ENCODE results near the gene PLD6. TPM values are rescaled to one million over a fixed set of nuclear protein-coding genes. Genes with fewer than 3 reads are reported as not detected.

PLD6 gene
- total RNA-seq, 1 experiment from 2014 or later = 15.5 TPM

GRCh38 chr17:17173921-17174320 lies 32.2 kb downstream of the PLD6 start:
- no peaks in the 10 kb centered on the region for H3K9me3 ChIP-seq (ENCODE audit: low read depth, low read length, poor library complexity, severe bottlenecking)
- intact Hi-C loops (cut with micrococcal nuclease; ENCODE audit: unreplicated experiment) = no loop called here
- H3K4me3 ChIP-seq (ENCODE audit: low read depth, low read length, poor library complexity, severe bottlenecking) = no peak overlapping the region
- POLR2A ChIA-PET (ENCODE audit: low non-redundant PET) = no interaction called here
- TF ChIP-seq, protein P1, sequence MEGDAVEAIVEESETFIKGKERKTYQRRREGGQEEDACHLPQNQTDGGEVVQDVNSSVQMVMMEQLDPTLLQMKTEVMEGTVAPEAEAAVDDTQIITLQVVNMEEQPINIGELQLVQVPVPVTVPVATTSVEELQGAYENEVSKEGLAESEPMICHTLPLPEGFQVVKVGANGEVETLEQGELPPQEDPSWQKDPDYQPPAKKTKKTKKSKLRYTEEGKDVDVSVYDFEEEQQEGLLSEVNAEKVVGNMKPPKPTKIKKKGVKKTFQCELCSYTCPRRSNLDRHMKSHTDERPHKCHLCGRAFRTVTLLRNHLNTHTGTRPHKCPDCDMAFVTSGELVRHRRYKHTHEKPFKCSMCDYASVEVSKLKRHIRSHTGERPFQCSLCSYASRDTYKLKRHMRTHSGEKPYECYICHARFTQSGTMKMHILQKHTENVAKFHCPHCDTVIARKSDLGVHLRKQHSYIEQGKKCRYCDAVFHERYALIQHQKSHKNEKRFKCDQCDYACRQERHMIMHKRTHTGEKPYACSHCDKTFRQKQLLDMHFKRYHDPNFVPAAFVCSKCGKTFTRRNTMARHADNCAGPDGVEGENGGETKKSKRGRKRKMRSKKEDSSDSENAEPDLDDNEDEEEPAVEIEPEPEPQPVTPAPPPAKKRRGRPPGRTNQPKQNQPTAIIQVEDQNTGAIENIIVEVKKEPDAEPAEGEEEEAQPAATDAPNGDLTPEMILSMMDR (conservative IDR thresholded peaks at IDR 0.05; ENCODE audit: low read depth, low read length) = no peak
- TF ChIP-seq EZH2 (IDR thresholded peaks at IDR 0.05; ENCODE audit: borderline replicate concordance, low read depth, low read length, poor library complexity, severe bottlenecking) = no peak
- H3K27ac ChIP-seq (ENCODE audit: low read depth, low read length, poor library complexity, severe bottlenecking) = no peak overlapping the region
- no peak for DNase-seq (ENCODE audit: low spot score)
- CTCF ChIA-PET = no interaction called here
- no peaks in the 10 kb centered on the region for H3K4me1 ChIP-seq (ENCODE audit: insufficient read depth, low read length, poor library complexity, severe bottlenecking)
- no TSS peak for BruUV-seq (replicated peaks)
- no peaks in the 10 kb centered on the region for H3K27me3 ChIP-seq (replicated peaks; ENCODE audit: insufficient read depth, low read depth, low read length, poor library complexity)
- H3K36me3 ChIP-seq (ENCODE audit: insufficient read depth, low read length, poor library complexity, severe bottlenecking) = peaks cover 68% of the 10 kb centered on the region

- Histone ChIP-seq H3K27me3 (replicated peaks; ENCODE audit: insufficient read depth, low read depth, low read length, poor library complexity) (no peaks in the 10 kb centered on the region), H3K4me3 (ENCODE audit: low read depth, low read length, poor library complexity, severe bottlenecking) (no peak overlapping the region), H3K36me3 (ENCODE audit: insufficient read depth, low read length, poor library complexity, severe bottlenecking) (peaks cover 59% of the 10 kb centered on the region), H3K9me3 (ENCODE audit: low read depth, low read length, poor library complexity, severe bottlenecking) (no peaks in the 10 kb centered on the region), H3K27ac (ENCODE audit: low read depth, low read length, poor library complexity, severe bottlenecking) (no peak overlapping the region), H3K4me1 (ENCODE audit: insufficient read depth, low read length, poor library complexity, severe bottlenecking) (no peaks in the 10 kb centered on the region)
- DNase-seq (ENCODE audit: low spot score) = no peak
- intact Hi-C loops (cut with micrococcal nuclease; ENCODE audit: unreplicated experiment) = no loop called here
- BruUV-seq (replicated peaks) = no TSS peak
- TF ChIP-seq EZH2 (IDR thresholded peaks at IDR 0.05; ENCODE audit: borderline replicate concordance, low read depth, low read length, poor library complexity, severe bottlenecking) = no peak
- TF ChIP-seq, protein P1 (conservative IDR thresholded peaks at IDR 0.05; ENCODE audit: low read depth, low read length) = no peak
- ChIA-PET POLR2A (ENCODE audit: low non-redundant PET) (no interaction called here), CTCF (no interaction called here)
Measured at GRCh38 chr17:17172990-17173389, 33.1 kb downstream of the PLD6 start.

DNA sequence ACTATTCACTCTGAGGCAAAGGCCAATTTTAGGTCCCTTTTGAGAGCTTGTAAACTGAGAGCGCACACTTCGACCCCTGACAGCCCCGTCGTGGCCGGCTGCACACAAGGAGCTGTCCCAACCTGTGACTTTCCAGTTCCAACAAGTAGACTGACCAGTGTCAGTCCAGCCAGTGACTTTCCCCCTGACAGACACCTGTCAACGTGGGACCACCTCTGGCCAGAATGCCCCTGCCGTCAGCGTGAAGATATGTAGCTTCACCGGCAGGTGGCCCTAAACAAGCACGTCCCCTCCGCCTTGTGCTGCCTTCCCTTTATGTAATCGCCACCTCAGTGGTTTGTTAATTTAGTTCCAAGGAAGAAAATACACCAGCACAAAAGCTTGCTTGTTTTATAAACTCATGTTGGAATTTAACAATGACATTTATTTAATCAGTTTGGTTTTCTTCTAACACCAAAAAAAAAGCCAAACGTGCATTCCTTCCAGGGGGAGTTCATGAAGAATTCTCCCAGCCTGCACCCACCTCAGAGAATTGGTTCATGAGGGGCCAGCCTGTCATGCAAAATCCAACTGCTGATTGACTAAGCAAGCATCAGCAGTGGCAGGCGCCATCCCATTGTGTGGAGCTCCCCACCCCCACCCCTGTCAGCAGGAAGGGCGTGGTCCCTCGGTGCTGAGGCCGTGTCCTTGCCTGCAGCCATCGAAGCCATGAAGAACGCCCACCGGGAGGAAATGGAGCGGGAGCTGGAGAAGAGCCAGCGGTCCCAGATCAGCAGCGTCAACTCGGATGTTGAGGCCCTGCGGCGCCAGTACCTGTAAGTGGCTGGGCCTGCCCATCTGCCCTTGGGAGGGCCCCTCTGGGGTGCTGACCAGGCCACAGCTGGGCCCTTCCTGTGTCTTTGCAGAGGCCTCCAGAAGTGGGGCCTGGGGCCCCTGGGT lies 33.9 kb downstream of the PLD6 start:
- no peak overlapping the region for H3K4me3 ChIP-seq (ENCODE audit: low read depth, low read length, poor library complexity, severe bottlenecking)
- no peak for DNase-seq (ENCODE audit: low spot score)
- POLR2A ChIA-PET (ENCODE audit: low non-redundant PET) = no interaction called here
- no peak overlapping the region for H3K27ac ChIP-seq (ENCODE audit: low read depth, low read length, poor library complexity, severe bottlenecking)
- BruUV-seq (replicated peaks) = no TSS peak
- no peak for TF ChIP-seq EZH2 (IDR thresholded peaks at IDR 0.05; ENCODE audit: borderline replicate concordance, low read depth, low read length, poor library complexity, severe bottlenecking)
- TF ChIP-seq, protein P1 (conservative IDR thresholded peaks at IDR 0.05; ENCODE audit: low read depth, low read length) = no peak
- CTCF ChIA-PET = no interaction called here
- H3K36me3 ChIP-seq (ENCODE audit: insufficient read depth, low read length, poor library complexity, severe bottlenecking) = peaks cover 57% of the 10 kb centered on the region
- H3K9me3 ChIP-seq (ENCODE audit: low read depth, low read length, poor library complexity, severe bottlenecking) = no peaks in the 10 kb centered on the region
- intact Hi-C loops (cut with micrococcal nuclease; ENCODE audit: unreplicated experiment) = no loop called here
- H3K4me1 ChIP-seq (ENCODE audit: insufficient read depth, low read length, poor library complexity, severe bottlenecking) = no peaks in the 10 kb centered on the region
- no peaks in the 10 kb centered on the region for H3K27me3 ChIP-seq (replicated peaks; ENCODE audit: insufficient read depth, low read depth, low read length, poor library complexity)
